Right lobe of liver (tissue), 6 donors: ENCODE results near the gene DAPK2. TPM values are rescaled to one million over a fixed set of nuclear protein-coding genes. Genes with fewer than 3 reads are reported as not detected.
A peak's percentile ranks its signal among the peaks of the same experiment; 100 is the strongest.

Source experiments
- ATAC-seq, 4 donors: fragments of 200-7000 bp; cut with Tn5 transposase; one replicate each; pipeline ENCODE4 v1.9.1; 2020; ENCODE audit warnings: mild to moderate bottlenecking in 4 of 4, moderate library complexity in 4 of 4
- DNase-seq, 3 donors: peaks; one replicate each; pipeline ENCODE4 v3.0.0-alpha.2; 2020
- H3K27ac ChIP-seq, 3 donors: fragments of 200-600 bp; one replicate each; pipeline ENCODE4 v1.8.0; 2022
- H3K27me3 ChIP-seq, 2 donors: fragments of 200-600 bp; one replicate each; pipeline ENCODE4 v1.8.0; 2022
- H3K36me3 ChIP-seq, 4 donors: fragments of 200-600 bp; sonication (generic) in 1 of 4; one replicate each; pipeline versions ENCODE4 v1.5.1 to v1.8.0; 2017 to 2022; ENCODE audit warnings: control low read depth in 1 of 4
- H3K4me1 ChIP-seq, 4 donors: fragments of 200-600 bp; sonication (generic) in 1 of 4; one replicate each; pipeline versions ENCODE4 v1.5.1 to v1.8.0; 2017 to 2022; ENCODE audit warnings: control low read depth in 1 of 4
- H3K4me3 ChIP-seq, 3 donors: fragments of 200-600 bp; one replicate each; pipeline ENCODE4 v1.8.0; 2022
- H3K9me3 ChIP-seq, 4 donors: fragments of 200-600 bp; sonication (generic) in 1 of 4; one replicate each; pipeline versions ENCODE4 v1.5.1 to v1.8.0; 2017 to 2022; ENCODE audit warnings: control low read depth in 1 of 4
- POLR2A ChIP-seq: fragments of 450-650 bp; IDR thresholded peaks from one replicate; pipeline ENCODE4 v1.6.1; 2017; ENCODE audit warnings: antibody characterized with exemption, mild to moderate bottlenecking
- WGBS: methylation state at CpG from one replicate; pipeline ENCODE4 v1.1.6; 2018; ENCODE audit warnings: low coverage, low lambda C conversion rate; ENCODE audit not compliant: insufficient coverage; ENCODE audit errors: missing lambda C conversion rate; 5-methylcytosine and 5-hydroxymethylcytosine counted together
- intact Hi-C, 2 donors: fragments of 100-400 bp; cut with DNase I; formaldehyde crosslinking; loops; one replicate each; pipeline versions ENCODE4 v1.11.2 to v1.14.1; 2022
- total RNA-seq, 6 experiments: library from RNA; depleted of rRNA in 2 of 6; stranded (reverse); fragments of >200 nt in 2 of 6; fragmentation: NEBNext Ultra II Directional in 3 of 6; extraction: Animal tissue kit (Norgen Biotek cat#: 25700) in 3 of 6; gene quantifications; one replicate each; pipeline versions ENCODE4 v1.1.0 to v1.2.4, GENCODE V29; 2016 to 2023
- TF ChIP-seq, protein P1 (sequence below), 4 donors: fragments of 200-600 bp in 3 of 4; fragments of 450-650 bp in 1 of 4; IDR thresholded peaks; one replicate each; pipeline versions ENCODE4 v1.5.1 to v1.8.0; 2016 to 2022; ENCODE audit warnings: antibody characterized with exemption in 4 of 4, mild to moderate bottlenecking in 2 of 4
- donor health status: DM: no; HTN: yes; CAD: no.
- donor health status: DM: no; HTN: no; CAD: no.
- donor health status: DM: no; HTN: no; CAD: no.
- donor health status: DM: no; HTN: yes; CAD: no.
- donor health status: DM: no; HTN: yes; CAD: no.

DAPK2 gene
- total RNA-seq, 6 experiments from 2014 or later, result 1.5 to 11.5 (median 4.7) TPM

DNA sequence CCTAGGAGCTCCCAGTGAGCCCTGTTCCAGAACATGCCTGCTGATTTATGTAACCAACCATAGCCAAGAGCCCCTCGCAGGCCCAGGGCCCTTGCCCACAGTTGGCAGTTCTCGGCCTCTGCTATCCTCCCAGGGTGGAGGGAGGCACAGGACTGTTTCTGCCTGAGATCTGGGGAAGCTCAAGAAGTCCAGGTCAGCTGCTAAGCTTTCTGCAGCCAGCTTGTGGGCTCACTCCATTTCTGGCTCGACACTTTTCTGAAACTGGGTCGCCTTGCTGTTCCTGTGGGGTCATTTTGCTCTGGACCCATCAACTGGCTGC lies 140.1 kb downstream of the DAPK2 start:
- DNase-seq (peak in 1 of 3 donors; percentile 39), ATAC-seq (peak in 1 of 4 donors; percentile 13)
- 86% methylated on average over 2 of the region's 4 CpGs for WGBS
- Histone ChIP-seq H3K9me3 (no peaks in the 10 kb centered on the region), H3K4me3 (no peak overlapping the region), H3K36me3 (no peaks in the 10 kb centered on the region), H3K4me1 (peaks cover 0 to 14% (median 2%) of the 10 kb centered on the region in 4 donors), H3K27me3 (no peaks in the 10 kb centered on the region), H3K27ac (peak overlapping the region in 2 of 3 donors; percentile 49 to 54)
- no peak for TF ChIP-seq POLR2A
- TF ChIP-seq, protein P1, sequence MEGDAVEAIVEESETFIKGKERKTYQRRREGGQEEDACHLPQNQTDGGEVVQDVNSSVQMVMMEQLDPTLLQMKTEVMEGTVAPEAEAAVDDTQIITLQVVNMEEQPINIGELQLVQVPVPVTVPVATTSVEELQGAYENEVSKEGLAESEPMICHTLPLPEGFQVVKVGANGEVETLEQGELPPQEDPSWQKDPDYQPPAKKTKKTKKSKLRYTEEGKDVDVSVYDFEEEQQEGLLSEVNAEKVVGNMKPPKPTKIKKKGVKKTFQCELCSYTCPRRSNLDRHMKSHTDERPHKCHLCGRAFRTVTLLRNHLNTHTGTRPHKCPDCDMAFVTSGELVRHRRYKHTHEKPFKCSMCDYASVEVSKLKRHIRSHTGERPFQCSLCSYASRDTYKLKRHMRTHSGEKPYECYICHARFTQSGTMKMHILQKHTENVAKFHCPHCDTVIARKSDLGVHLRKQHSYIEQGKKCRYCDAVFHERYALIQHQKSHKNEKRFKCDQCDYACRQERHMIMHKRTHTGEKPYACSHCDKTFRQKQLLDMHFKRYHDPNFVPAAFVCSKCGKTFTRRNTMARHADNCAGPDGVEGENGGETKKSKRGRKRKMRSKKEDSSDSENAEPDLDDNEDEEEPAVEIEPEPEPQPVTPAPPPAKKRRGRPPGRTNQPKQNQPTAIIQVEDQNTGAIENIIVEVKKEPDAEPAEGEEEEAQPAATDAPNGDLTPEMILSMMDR (IDR thresholded peaks at IDR 0.05), result no peak
- intact Hi-C loops, result no loop called here

GRCh38 chr15:63905558-63906265 lies 140.6 kb downstream of the DAPK2 start:
- no peaks in the 10 kb centered on the region for H3K27me3 ChIP-seq
- peak overlapping the region in 2 of 3 donors; percentile 49 to 54 for H3K27ac ChIP-seq
- H3K9me3 ChIP-seq, result no peaks in the 10 kb centered on the region
- no peak overlapping the region for H3K4me3 ChIP-seq
- intact Hi-C loops, result no loop called here
- no peak for TF ChIP-seq POLR2A
- TF ChIP-seq, protein P1 (IDR thresholded peaks at IDR 0.05), result no peak
- ATAC-seq (peak; percentile 54 to 65 (median 62)), DNase-seq (peak in 1 of 3 donors; percentile 21)
- 42% methylated on average over 6 of the region's 8 CpGs for WGBS
- H3K4me1 ChIP-seq, result peaks cover 0 to 14% (median 2%) of the 10 kb centered on the region in 4 donors
- H3K36me3 ChIP-seq, result no peaks in the 10 kb centered on the region

DNA sequence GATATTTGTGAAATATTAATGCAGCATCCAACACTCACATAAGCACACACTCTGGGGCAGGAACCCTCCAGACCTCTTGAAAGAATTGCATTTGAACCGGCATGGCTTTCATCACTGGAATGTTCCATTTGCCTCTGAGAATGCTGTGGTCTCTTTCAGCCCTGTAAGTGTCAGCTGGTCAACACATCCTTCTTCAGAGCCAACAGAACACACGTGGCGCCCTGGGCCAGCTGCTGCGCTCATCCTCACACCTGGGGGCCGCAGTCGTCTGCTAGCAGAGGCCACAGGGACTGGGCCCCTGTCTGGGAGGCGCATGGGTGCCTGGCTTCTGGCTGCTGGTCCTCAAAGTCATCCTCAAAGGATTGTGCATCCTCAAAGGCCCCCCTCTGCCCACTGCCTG lies 141.2 kb downstream of the DAPK2 start:
- 78% methylated on average over 4 of the region's 7 CpGs for WGBS
- H3K27ac ChIP-seq, result peak overlapping the region in 2 of 3 donors; percentile 49 to 51

GRCh38 chr15:63904042-63904441 lies 142.2 kb downstream of the DAPK2 start:
- Histone ChIP-seq H3K9me3 (no peaks in the 10 kb centered on the region), H3K4me3 (no peak overlapping the region), H3K36me3 (no peaks in the 10 kb centered on the region), H3K27ac (no peak overlapping the region), H3K27me3 (no peaks in the 10 kb centered on the region), H3K4me1 (peaks cover 0 to 23% (median 4%) of the 10 kb centered on the region in 4 donors)
- WGBS, result 81% methylated on average over 4 of the region's 4 CpGs
- no peak for TF ChIP-seq POLR2A
- intact Hi-C loops, result no loop called here
- DNase-seq (no peak), ATAC-seq (no peak)

More for the DNA sequence above, 141.2 kb downstream of the DAPK2 start:
- H3K4me1 ChIP-seq, result peaks cover 0 to 14% (median under 1%) of the 10 kb centered on the region in 4 donors
- TF ChIP-seq POLR2A, result no peak
- TF ChIP-seq, protein P1 (IDR thresholded peaks at IDR 0.05), result no peak
- H3K9me3 ChIP-seq, result no peaks in the 10 kb centered on the region
- H3K27me3 ChIP-seq, result no peaks in the 10 kb centered on the region
- H3K4me3 ChIP-seq, result no peak overlapping the region
- intact Hi-C loops, result no loop called here
- no peaks in the 10 kb centered on the region for H3K36me3 ChIP-seq
- DNase-seq, result peak in 1 of 3 donors; percentile 46
- ATAC-seq, result no peak

DNA sequence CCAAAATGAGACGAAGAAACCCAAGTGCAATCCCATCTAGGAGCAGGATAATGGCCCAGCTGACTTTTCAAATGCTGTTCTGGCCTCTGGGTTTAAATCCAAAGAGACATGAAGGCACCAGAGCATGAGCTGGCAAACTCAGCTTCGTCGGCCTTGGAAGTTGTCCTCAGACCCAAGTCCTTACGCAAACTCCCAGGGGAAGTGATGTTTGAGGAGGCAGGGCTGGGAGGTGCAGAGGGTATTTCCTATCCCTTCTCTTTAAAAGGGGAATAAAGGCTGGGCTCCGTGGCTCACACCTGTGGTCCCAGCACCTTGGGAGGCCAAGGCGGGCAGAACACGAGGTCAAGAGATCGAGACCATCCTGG lies 143.6 kb downstream of the DAPK2 start:
- Histone ChIP-seq H3K9me3 (no peaks in the 10 kb centered on the region), H3K4me1 (peaks cover 0 to 29% (median 5%) of the 10 kb centered on the region in 4 donors), H3K4me3 (no peak overlapping the region), H3K36me3 (no peaks in the 10 kb centered on the region), H3K27ac (no peak overlapping the region), H3K27me3 (no peaks in the 10 kb centered on the region)
- WGBS, result 59% methylated on average over 8 of the region's 8 CpGs
- DNase-seq, result peak in 2 of 3 donors; percentile 63 to 67
- TF ChIP-seq, protein P1 (IDR thresholded peaks at IDR 0.05), result no peak
- ATAC-seq, result peak; percentile 40 to 70 (median 48)
- intact Hi-C loops, result no loop called here
